T-helper 1 cell (primary cell): Measurements from ENCODE around the gene TUBD1.
"Not testable (repeated sequence)": the region's sequence is repeated elsewhere in the genome, so short reads cannot be mapped to it uniquely, and the experiment has no call there.

Source experiments
- DNase-seq, 5 donors: peaks; one replicate each; pipeline ENCODE4 v3.0.0-alpha.2; 2012 to 2020
- total RNA-seq, 4 donors: gene quantifications; one replicate each; lab custom pipeline; 2026; lab: John Stamatoyannopoulos, UW

TUBD1 gene
- 8.8 to 17.5 (median 12.9) reads per million in 4 donors for total RNA-seq

- DNase-seq, result peak; percentile 95 to 99 (median 96)
These were observed at the start of gene TUBD1, which contains the start of gene RPS6KB1 for GRCh38 chr17:59892924-59893675. TSS of gene TUBD1 (minus strand) at chr17:59892943. CDS start at chr17:59891002, 1,941 bp downstream. TSS of gene RPS6KB1 (plus strand) at chr17:59893121. CDS start at chr17:59893185, 64 bp downstream.

- DNase-seq, result no peak
These were observed 48.4 kb upstream of the TUBD1 start for GRCh38 chr17:59941131-59941530.

- DNase-seq, result peak in 1 of 5 donors; percentile 52
These were observed 48.0 kb upstream of the TUBD1 start for GRCh38 chr17:59940697-59941096.

GRCh38 chr17:59933317-59933716, 40.6 kb upstream of the TUBD1 start:
- not testable (repeated sequence) for DNase-seq

GRCh38 chr17:59930768-59931167, 38.0 kb upstream of the TUBD1 start:
- not testable (repeated sequence) for DNase-seq

GRCh38 chr17:59930121-59930520, 37.4 kb upstream of the TUBD1 start:
- not testable (repeated sequence) for DNase-seq

GRCh38 chr17:59920637-59921036, 27.9 kb upstream of the TUBD1 start:
- not testable (repeated sequence) for DNase-seq

GRCh38 chr17:59916446-59916845, 23.7 kb upstream of the TUBD1 start:
- DNase-seq, result no peak

GRCh38 chr17:59914274-59914854, 21.6 kb upstream of the TUBD1 start:
- peak in 2 of 5 donors; percentile 11 to 41 for DNase-seq

GRCh38 chr17:59907467-59907866, 14.7 kb upstream of the TUBD1 start:
- DNase-seq, result no peak

- no peak for DNase-seq
These were observed 10.7 kb upstream of the TUBD1 start for GRCh38 chr17:59903455-59903854.

GRCh38 chr17:59901604-59902003, 8.9 kb upstream of the TUBD1 start:
- DNase-seq, result no peak

- DNase-seq, result no peak
These were observed 6.4 kb upstream of the TUBD1 start for GRCh38 chr17:59899099-59899498.

- no peak for DNase-seq
These were observed 4.3 kb upstream of the TUBD1 start for GRCh38 chr17:59897090-59897489.

GRCh38 chr17:59893676-59894100, 945 bp upstream of the TUBD1 start:
- peak in 1 of 5 donors; percentile 28 for DNase-seq

GRCh38 chr17:59892251-59892923, 356 bp downstream of the TUBD1 start:
- peak in 1 of 5 donors; percentile 3 for DNase-seq

GRCh38 chr17:59890720-59891119, 2.0 kb downstream of the TUBD1 start:
- no peak for DNase-seq

GRCh38 chr17:59888145-59888750, 4.5 kb downstream of the TUBD1 start:
- no peak for DNase-seq

GRCh38 chr17:59884861-59885260, 7.9 kb downstream of the TUBD1 start:
- DNase-seq, result no peak

- DNase-seq, result no peak
These were observed 14.1 kb downstream of the TUBD1 start for GRCh38 chr17:59878624-59879023.

GRCh38 chr17:59877965-59878364, 14.8 kb downstream of the TUBD1 start:
- no peak for DNase-seq

GRCh38 chr17:59876107-59876506, 16.6 kb downstream of the TUBD1 start:
- DNase-seq, result no peak

GRCh38 chr17:59874376-59874775, 18.4 kb downstream of the TUBD1 start:
- DNase-seq, result no peak
